Measurements from ENCODE around the gene BDKRB1.
A peak's percentile ranks its signal among the peaks of the same experiment; 100 is the strongest.

BDKRB1 gene

DNA sequence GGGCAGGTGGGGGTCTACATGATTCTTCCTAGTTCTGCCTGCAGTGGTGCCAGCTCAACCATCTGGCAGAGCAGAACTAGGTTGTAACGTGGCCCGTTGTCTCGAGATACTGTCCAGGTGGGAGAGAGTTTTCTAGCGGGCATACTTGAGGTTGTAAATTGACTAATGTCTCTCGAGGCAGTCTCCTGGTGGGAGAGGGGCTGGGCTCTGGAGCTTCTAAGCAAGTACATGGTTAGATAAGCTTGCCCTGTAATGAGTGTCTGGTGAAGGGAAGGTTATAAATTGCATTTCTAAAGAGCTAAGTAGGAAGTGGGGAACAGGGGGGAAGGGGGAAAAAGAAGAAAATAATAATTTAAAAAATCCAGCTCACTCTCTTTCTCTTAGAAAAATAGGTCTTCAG, 18.1 kb downstream of the BDKRB1 start:
- TF ChIP-seq, protein P1, sequence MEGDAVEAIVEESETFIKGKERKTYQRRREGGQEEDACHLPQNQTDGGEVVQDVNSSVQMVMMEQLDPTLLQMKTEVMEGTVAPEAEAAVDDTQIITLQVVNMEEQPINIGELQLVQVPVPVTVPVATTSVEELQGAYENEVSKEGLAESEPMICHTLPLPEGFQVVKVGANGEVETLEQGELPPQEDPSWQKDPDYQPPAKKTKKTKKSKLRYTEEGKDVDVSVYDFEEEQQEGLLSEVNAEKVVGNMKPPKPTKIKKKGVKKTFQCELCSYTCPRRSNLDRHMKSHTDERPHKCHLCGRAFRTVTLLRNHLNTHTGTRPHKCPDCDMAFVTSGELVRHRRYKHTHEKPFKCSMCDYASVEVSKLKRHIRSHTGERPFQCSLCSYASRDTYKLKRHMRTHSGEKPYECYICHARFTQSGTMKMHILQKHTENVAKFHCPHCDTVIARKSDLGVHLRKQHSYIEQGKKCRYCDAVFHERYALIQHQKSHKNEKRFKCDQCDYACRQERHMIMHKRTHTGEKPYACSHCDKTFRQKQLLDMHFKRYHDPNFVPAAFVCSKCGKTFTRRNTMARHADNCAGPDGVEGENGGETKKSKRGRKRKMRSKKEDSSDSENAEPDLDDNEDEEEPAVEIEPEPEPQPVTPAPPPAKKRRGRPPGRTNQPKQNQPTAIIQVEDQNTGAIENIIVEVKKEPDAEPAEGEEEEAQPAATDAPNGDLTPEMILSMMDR (IDR thresholded peaks at IDR 0.05; ENCODE audit: low read depth, low read length) = no peak
- no peak for DNase-seq (ENCODE audit: low read depth in 2 of 2)
- no peak overlapping the region for H3K4me3 ChIP-seq (replicated peaks in 1 of 2; ENCODE audit: low read depth in 2 of 2, low read length in 2 of 2)

DNA sequence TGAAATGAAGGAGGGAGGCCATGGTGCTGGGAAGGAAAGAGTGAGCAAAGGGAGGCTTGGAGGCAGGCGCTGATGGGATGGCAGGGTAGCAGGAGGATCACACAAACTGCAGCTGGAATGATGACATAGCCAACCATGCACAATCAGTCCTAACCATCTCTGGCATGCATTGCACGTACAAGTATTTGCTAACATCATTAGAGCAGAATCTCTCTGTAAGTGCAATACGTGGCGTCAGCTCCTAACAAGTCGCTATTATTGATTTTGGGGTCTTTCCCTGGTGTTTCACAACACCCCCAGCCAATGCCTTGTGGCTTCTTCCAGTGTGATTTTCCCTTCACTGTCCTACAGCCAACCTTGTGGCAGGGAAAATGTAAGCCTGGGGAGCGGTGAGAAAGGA, 18.5 kb downstream of the BDKRB1 start:
- H3K4me3 ChIP-seq (replicated peaks in 1 of 2; ENCODE audit: low read depth in 2 of 2, low read length in 2 of 2) = no peak overlapping the region
- DNase-seq (ENCODE audit: low read depth in 2 of 2) = peak; percentile 55 to 62
- TF ChIP-seq, protein P1 (IDR thresholded peaks at IDR 0.05; ENCODE audit: low read depth, low read length) = no peak

DNA sequence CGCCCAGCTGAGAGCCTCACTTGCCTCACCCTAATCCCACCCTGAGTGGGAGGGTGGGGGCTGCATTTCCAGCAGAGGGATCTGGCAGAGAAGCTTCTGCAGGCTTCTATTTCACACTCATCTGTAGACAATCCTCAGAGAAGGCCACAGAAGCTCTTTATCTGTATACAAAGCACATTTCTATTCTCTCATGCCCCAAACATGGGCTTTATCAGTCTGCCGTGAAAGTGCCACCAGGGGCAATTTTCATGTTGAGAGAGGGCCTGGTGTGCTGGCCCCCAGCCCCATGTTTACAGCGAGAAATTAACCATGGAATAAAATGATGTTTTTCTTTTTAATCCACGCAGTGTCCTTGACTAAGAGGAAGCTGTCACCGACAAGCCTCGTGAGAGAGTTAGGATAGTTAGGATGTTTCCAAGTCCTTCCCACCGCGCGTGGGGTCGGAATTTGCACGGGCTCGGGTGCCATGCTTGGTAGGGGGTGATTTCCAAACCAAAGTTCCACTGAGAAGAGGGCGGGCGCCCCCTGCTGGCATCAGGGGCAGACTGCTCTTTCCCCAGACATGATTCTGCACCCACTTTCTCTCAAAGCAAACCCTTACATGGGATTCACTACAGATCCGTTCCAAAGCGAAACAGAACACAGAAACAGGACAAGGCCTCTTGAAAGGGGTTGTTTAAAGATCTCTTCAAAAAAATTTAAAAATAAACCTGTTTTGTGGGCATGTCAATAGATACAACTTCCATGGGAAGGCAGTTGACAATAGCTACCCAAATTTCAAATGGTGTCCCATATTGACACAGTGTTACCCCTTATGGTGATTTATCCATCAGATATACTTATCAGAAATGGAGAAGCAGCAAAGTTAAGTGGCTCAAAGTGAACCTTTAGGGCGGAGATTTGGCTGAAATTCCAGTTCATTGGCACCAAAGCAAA, 19.4 kb downstream of the BDKRB1 start:
- TF ChIP-seq, protein P1 (IDR thresholded peaks at IDR 0.05; ENCODE audit: low read depth, low read length) = peak; percentile 98
- DNase-seq (ENCODE audit: low read depth in 2 of 2) = peak; percentile 71 to 82
- no peak overlapping the region for H3K4me3 ChIP-seq (replicated peaks in 1 of 2; ENCODE audit: low read depth in 2 of 2, low read length in 2 of 2)

DNA sequence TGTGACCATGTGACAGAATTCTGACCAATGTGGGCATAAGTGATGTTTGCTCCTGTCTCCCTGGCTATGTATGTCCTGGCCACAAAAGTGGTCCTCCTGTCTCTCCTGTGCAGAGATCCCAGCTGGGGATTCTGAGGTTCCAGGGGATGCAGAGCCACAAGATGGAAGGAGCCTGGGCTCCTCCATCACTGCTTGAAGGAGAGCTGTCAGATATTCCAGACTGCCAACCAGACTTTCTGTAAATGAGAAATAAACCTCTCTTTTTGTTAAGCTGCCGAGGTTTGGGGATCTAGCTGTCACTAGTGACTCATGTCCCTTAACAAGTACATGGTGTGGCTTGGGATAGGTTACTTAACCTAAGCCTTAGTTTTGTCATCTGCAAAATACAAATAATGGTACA, 21.9 kb downstream of the BDKRB1 start:
- DNase-seq (ENCODE audit: low read depth in 2 of 2) = no peak
- TF ChIP-seq, protein P1 (IDR thresholded peaks at IDR 0.05; ENCODE audit: low read depth, low read length) = no peak
- H3K4me3 ChIP-seq (replicated peaks in 1 of 2; ENCODE audit: low read depth in 2 of 2, low read length in 2 of 2) = no peak overlapping the region

DNA sequence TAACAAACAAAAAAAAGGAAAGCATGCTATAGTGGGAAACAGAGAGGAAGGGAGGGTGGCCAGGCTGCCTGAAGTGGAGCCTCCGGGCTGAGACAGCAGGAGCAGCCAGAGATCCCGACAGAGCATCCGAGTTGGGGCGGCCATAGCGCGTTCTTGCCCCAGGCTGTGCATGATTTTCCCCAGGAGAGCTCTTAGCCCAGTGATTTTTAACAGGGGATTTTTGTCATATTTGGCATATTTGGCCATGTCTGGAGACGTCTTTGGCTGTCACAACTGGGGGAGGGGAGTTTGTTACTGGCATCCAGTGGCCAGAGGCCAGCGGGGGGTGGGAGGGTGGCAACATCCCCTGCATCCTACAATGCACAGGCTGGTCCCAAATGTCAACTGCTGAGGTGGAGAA, 23.6 kb downstream of the BDKRB1 start:
- DNase-seq (ENCODE audit: low read depth in 2 of 2) = peak in 1 of 2 donors; percentile 30
- TF ChIP-seq, protein P1 (IDR thresholded peaks at IDR 0.05; ENCODE audit: low read depth, low read length) = no peak
- H3K4me3 ChIP-seq (replicated peaks in 1 of 2; ENCODE audit: low read depth in 2 of 2, low read length in 2 of 2) = no peak overlapping the region

DNA sequence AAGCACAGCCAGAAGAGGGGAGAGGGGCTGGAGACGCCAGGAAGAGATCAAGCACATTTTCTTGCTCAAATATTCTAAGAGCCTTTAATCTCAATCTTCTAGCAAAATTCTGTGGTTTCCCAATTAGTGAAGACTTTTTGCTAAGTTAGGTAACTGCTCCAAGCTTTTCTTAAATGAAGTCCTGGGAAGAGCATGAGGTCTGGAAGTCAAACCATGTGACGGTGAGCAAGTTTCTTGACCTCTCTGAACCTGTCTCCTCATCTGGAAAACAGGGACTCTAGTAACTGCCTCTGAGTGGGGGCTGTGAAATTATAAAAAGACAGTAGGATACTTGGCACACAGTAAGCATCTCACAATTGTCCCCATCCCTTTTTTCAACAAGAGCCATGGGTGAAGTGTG, 24.1 kb downstream of the BDKRB1 start:
- no peak overlapping the region for H3K4me3 ChIP-seq (replicated peaks in 1 of 2; ENCODE audit: low read depth in 2 of 2, low read length in 2 of 2)
- DNase-seq (ENCODE audit: low read depth in 2 of 2) = no peak
- TF ChIP-seq, protein P1 (IDR thresholded peaks at IDR 0.05; ENCODE audit: low read depth, low read length) = no peak

All from cardiac fibroblast (primary cell).